ENCODE results near the gene TYW1B. TPM values are rescaled to one million over a fixed set of nuclear protein-coding genes. Genes with fewer than 3 reads are reported as not detected.
"Not testable (repeated sequence)": the region's sequence is repeated elsewhere in the genome, so short reads cannot be mapped to it uniquely, and the experiment has no call there.

TYW1B gene
- total and polyA plus RNA-seq, 2 of the 4 experiments (the other 2 are of a cell fraction): 1.0 to 1.8 TPM

DNA sequence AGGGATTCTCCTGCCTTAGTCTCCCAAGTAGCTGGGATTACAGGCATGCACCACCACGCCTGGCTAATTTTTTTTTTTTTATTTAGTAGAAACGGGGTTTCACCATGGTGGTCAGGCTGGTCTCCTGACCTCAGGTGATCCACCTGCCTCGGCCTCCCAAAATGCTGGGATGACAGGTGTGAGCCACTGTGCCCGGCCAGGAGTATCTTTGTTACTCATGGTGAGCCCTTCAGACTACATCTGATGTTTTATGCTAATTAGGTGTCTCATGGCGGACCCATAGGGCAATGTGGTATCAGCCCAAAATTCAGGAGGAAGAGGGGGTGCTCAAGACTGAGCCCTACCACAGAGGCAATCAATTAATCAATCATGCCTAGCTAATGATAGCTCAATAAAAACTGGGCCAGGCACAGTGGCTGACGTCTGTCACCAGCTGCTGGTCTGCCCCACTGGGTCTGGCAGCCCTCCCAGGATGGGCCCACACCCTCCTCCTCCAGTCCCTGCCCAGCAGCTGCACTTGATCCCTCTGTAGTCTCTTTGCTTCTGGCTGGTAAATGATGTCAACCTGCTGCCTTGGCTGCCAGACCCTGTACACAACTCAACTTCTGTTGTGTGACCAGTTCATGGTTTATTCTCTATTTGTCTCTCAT, 37.8 kb downstream of the TYW1B start:
- H2AK5ac ChIP-seq (ENCODE audit: low read depth, low read length); H3K4ac ChIP-seq (ENCODE audit: low read depth, low read length); DNase-seq; intact Hi-C loops (cut with micrococcal nuclease); H2BK20ac ChIP-seq (ENCODE audit: low read depth, low read length); H3K36me3 ChIP-seq (ENCODE audit: control insufficient read depth, insufficient read depth, low read length); H4K8ac ChIP-seq (ENCODE audit: low read depth in 2 of 2, low read length in 2 of 2); H3K14ac ChIP-seq (replicated peaks; ENCODE audit: low read depth, low read length); H2BK5ac ChIP-seq (ENCODE audit: low read depth, low read length, poor library complexity, severe bottlenecking); H3K27me3 ChIP-seq (ENCODE audit: control insufficient read depth, insufficient read depth, low read length); H3K9me3 ChIP-seq (ENCODE audit: control insufficient read depth, insufficient read depth, low read length); H4K91ac ChIP-seq (ENCODE audit: insufficient read depth, low read depth, low read length); dilution Hi-C loops (cut with HindIII; ENCODE audit: low sequenced_read_pairs, unreplicated experiment); H2BK120ac ChIP-seq (ENCODE audit: low read depth, low read length); H3K18ac ChIP-seq (ENCODE audit: low read depth, low read length); H2AK9ac ChIP-seq (replicated peaks; ENCODE audit: low read depth, low read length, poor library complexity); H3K56ac ChIP-seq (ENCODE audit: extremely low read depth, insufficient read depth, low read length); H4K5ac ChIP-seq (ENCODE audit: low read depth, low read length); H3K79me1 ChIP-seq (ENCODE audit: low read depth in 1 of 2, low read length in 2 of 2); ATAC-seq (ENCODE audit: low read depth); CTCF ChIA-PET; BruUV-seq (replicated peaks); H3K4me1 ChIP-seq (ENCODE audit: control insufficient read depth, insufficient read depth, low read length); H3K4me2 ChIP-seq (ENCODE audit: low read depth, low read length); H3K23ac ChIP-seq (ENCODE audit: low read depth, low read length); H3K9me1 ChIP-seq (ENCODE audit: insufficient read depth, low read length); H2BK15ac ChIP-seq (ENCODE audit: low read depth, low read length); POLR2A ChIA-PET (ENCODE audit: unreplicated experiment); H4K20me1 ChIP-seq (ENCODE audit: insufficient read depth, low read length); H2AFZ ChIP-seq (replicated peaks; ENCODE audit: low read length, poor library complexity); H3K4me3 ChIP-seq (ENCODE audit: insufficient read depth, low read depth, low read length); H3K27ac ChIP-seq (ENCODE audit: insufficient read depth, low read length); H3K9ac ChIP-seq (ENCODE audit: low read depth, low read length): not testable (repeated sequence)
- in situ Hi-C loops (cut with MboI; ENCODE audit: low sequenced_read_pairs): loop anchor here (25.0 kb wide), 1 partner anchor 1928 kb away; no protein-coding TSS in a partner anchor
- WGBS, 2 experiments (ENCODE audit: extremely low coverage in 2 of 2, insufficient read length in 1 of 2): 67% methylated on average over 1 of the region's 6 CpGs; no CpG with 5 or more reads in 1 of the 2 experiments

Data from IMR-90 (cell line).